Mucosa of rectum (tissue), 2 donors: ENCODE data around the gene SFXN2.

ENCODE experiments used
- H3K27ac ChIP-seq, 2 donors: one replicate each; pipeline ENCODE4 v1.7.0; 2013; ENCODE audit warnings: inconsistent platforms in 2 of 2, low read depth in 2 of 2, low read length in 2 of 2
- H3K27me3 ChIP-seq, 2 donors: one replicate each; pipeline ENCODE4 v1.7.0; 2013; ENCODE audit warnings: low read length in 2 of 2; ENCODE audit not compliant: control insufficient read depth in 2 of 2, insufficient read depth in 2 of 2
- H3K36me3 ChIP-seq, 2 donors: one replicate each; pipeline ENCODE4 v1.7.0; 2013; ENCODE audit warnings: low read length in 2 of 2; ENCODE audit not compliant: control insufficient read depth in 2 of 2, insufficient read depth in 2 of 2
- H3K4me1 ChIP-seq, 2 donors: one replicate each; pipeline ENCODE4 v1.7.0; 2013; ENCODE audit warnings: low read length in 2 of 2, mild to moderate bottlenecking in 1 of 2; ENCODE audit not compliant: control insufficient read depth in 2 of 2, insufficient read depth in 2 of 2
- H3K4me3 ChIP-seq, 2 donors: one replicate each; pipeline ENCODE4 v1.7.0; 2013; ENCODE audit warnings: low read length in 2 of 2
- H3K9ac ChIP-seq, 2 donors: one replicate each; pipeline ENCODE4 v1.7.0; 2013; ENCODE audit warnings: low read length in 2 of 2, low read depth in 1 of 2, mild to moderate bottlenecking in 1 of 2
- H3K9me3 ChIP-seq, 2 donors: one replicate each; pipeline ENCODE4 v1.7.0; 2013; ENCODE audit warnings: low read length in 2 of 2; ENCODE audit not compliant: control insufficient read depth in 2 of 2
- donor health status: healthy.
- donor health status: Normal muscosa, but diverticular disease.

SFXN2 gene

GRCh38 chr10:102762401-102763015 is 48.1 kb downstream of the SFXN2 start:
- H3K9me3 ChIP-seq = no peaks in the 10 kb centered on the region
- no peak overlapping the region for H3K27ac ChIP-seq
- peaks cover 2 to 3% of the 10 kb centered on the region in 2 donors for H3K36me3 ChIP-seq
- H3K4me3 ChIP-seq = no peak overlapping the region
- H3K9ac ChIP-seq = no peak overlapping the region
- no peaks in the 10 kb centered on the region for H3K4me1 ChIP-seq
- no peaks in the 10 kb centered on the region for H3K27me3 ChIP-seq

GRCh38 chr10:102763037-102763607 is 48.7 kb downstream of the SFXN2 start:
- Histone ChIP-seq H3K9me3 (no peaks in the 10 kb centered on the region), H3K36me3 (peaks cover 2 to 3% of the 10 kb centered on the region in 2 donors), H3K9ac (no peak overlapping the region), H3K4me3 (no peak overlapping the region), H3K27ac (no peak overlapping the region), H3K27me3 (no peaks in the 10 kb centered on the region), H3K4me1 (no peaks in the 10 kb centered on the region)

GRCh38 chr10:102764470-102765161 is 50.2 kb downstream of the SFXN2 start:
- no peak overlapping the region for H3K27ac ChIP-seq

DNA sequence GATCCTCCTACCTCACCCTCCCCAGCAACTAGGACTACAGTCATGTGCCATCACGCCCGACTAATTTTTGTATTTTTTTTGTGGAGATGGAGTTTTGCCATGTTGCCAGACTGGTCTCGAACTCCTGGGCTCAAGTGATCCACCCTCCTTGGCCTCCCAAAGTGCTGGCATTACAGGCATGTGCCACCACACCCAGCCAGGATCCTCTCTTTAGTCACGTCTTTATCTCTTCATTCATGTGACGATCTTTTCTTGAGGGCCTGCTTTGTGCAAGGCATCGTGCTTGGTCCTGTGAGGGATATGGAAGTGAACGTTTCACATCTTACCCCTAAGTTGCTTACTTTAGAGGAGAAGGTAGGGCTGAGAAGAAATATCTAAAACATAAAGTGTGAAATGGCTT is 50.9 kb downstream of the SFXN2 start:
- no peak overlapping the region for H3K9ac ChIP-seq
- H3K27ac ChIP-seq = no peak overlapping the region
- no peaks in the 10 kb centered on the region for H3K4me1 ChIP-seq
- H3K4me3 ChIP-seq = no peak overlapping the region
- no peaks in the 10 kb centered on the region for H3K9me3 ChIP-seq
- no peaks in the 10 kb centered on the region for H3K27me3 ChIP-seq
- peaks cover 2 to 3% of the 10 kb centered on the region in 2 donors for H3K36me3 ChIP-seq

More at GRCh38 chr10:102764470-102765161, 50.2 kb downstream of the SFXN2 start:
- Histone ChIP-seq H3K36me3 (peaks cover 2 to 3% of the 10 kb centered on the region in 2 donors), H3K9ac (no peak overlapping the region), H3K4me3 (no peak overlapping the region), H3K4me1 (no peaks in the 10 kb centered on the region), H3K27me3 (no peaks in the 10 kb centered on the region), H3K9me3 (no peaks in the 10 kb centered on the region)

- peaks cover 2 to 3% of the 10 kb centered on the region in 2 donors for H3K36me3 ChIP-seq
- H3K9me3 ChIP-seq = no peaks in the 10 kb centered on the region
- no peak overlapping the region for H3K4me3 ChIP-seq
- H3K9ac ChIP-seq = no peak overlapping the region
- no peak overlapping the region for H3K27ac ChIP-seq
- no peaks in the 10 kb centered on the region for H3K4me1 ChIP-seq
- no peaks in the 10 kb centered on the region for H3K27me3 ChIP-seq
These were observed 53.2 kb downstream of the SFXN2 start for GRCh38 chr10:102767428-102768160.

GRCh38 chr10:102769375-102770107 is 55.1 kb downstream of the SFXN2 start:
- Histone ChIP-seq H3K4me3 (no peak overlapping the region), H3K9ac (no peak overlapping the region), H3K4me1 (peaks cover 0 to 7% of the 10 kb centered on the region in 2 donors)

GRCh38 chr10:102770108-102770482 is 55.7 kb downstream of the SFXN2 start:
- Histone ChIP-seq H3K4me3 (no peak overlapping the region), H3K27me3 (no peaks in the 10 kb centered on the region), H3K9me3 (no peaks in the 10 kb centered on the region), H3K27ac (no peak overlapping the region), H3K9ac (no peak overlapping the region), H3K4me1 (peaks cover 0 to 9% of the 10 kb centered on the region in 2 donors), H3K36me3 (no peaks in the 10 kb centered on the region)

More at GRCh38 chr10:102769375-102770107, 55.1 kb downstream of the SFXN2 start:
- no peaks in the 10 kb centered on the region for H3K9me3 ChIP-seq
- no peak overlapping the region for H3K27ac ChIP-seq
- H3K27me3 ChIP-seq = no peaks in the 10 kb centered on the region
- no peaks in the 10 kb centered on the region for H3K36me3 ChIP-seq

- H3K27ac ChIP-seq = no peak overlapping the region
- H3K4me1 ChIP-seq = peaks cover 0 to 16% of the 10 kb centered on the region in 2 donors
- no peak overlapping the region for H3K4me3 ChIP-seq
- no peaks in the 10 kb centered on the region for H3K36me3 ChIP-seq
- no peaks in the 10 kb centered on the region for H3K27me3 ChIP-seq
- no peaks in the 10 kb centered on the region for H3K9me3 ChIP-seq
- no peak overlapping the region for H3K9ac ChIP-seq
These were observed 56.4 kb downstream of the SFXN2 start for GRCh38 chr10:102770792-102771191.

GRCh38 chr10:102773320-102773719 is 58.9 kb downstream of the SFXN2 start:
- peaks cover 0 to 2% of the 10 kb centered on the region in 2 donors for H3K36me3 ChIP-seq
- H3K27ac ChIP-seq = no peak overlapping the region
- no peak overlapping the region for H3K9ac ChIP-seq
- no peaks in the 10 kb centered on the region for H3K9me3 ChIP-seq
- H3K4me3 ChIP-seq = no peak overlapping the region
- peaks cover 3 to 20% of the 10 kb centered on the region in 2 donors for H3K4me1 ChIP-seq
- H3K27me3 ChIP-seq = no peaks in the 10 kb centered on the region
